H9 (cell line): ENCODE data around the gene ZNF608. TPM values are rescaled to one million over a fixed set of nuclear protein-coding genes. Genes with fewer than 3 reads are reported as not detected.

ENCODE experiments used
- DNase-seq: peaks from one replicate; pipeline ENCODE4 v3.0.0-alpha.2; 2017
- H2AFZ ChIP-seq: one replicate; pipeline ENCODE4 v1.6.1; 2013; ENCODE audit warnings: mild to moderate bottlenecking, low read length, control low read depth, moderate library complexity
- H2AK5ac ChIP-seq: 2 replicates; pipeline ENCODE4 v1.6.1; 2013; ENCODE audit warnings: low read length, control low read depth, mixed read lengths; ENCODE audit not compliant: insufficient read length
- H2BK120ac ChIP-seq: one replicate; pipeline ENCODE4 v1.6.1; 2013; ENCODE audit warnings: low read depth, mild to moderate bottlenecking, low read length, control low read depth, inconsistent platforms; ENCODE audit not compliant: poor library complexity, severe bottlenecking
- H2BK12ac ChIP-seq: 2 replicates; pipeline ENCODE4 v1.6.1; 2013; ENCODE audit warnings: low read length, control low read depth, mixed read lengths, low read depth; ENCODE audit not compliant: insufficient read length
- H2BK15ac ChIP-seq: 2 replicates; pipeline ENCODE4 v1.6.1; 2013; ENCODE audit warnings: low read depth, low read length, control low read depth
- H2BK20ac ChIP-seq: one replicate; pipeline ENCODE4 v1.6.1; 2013; ENCODE audit warnings: low read depth, mild to moderate bottlenecking, low read length, control low read depth, inconsistent platforms; ENCODE audit not compliant: poor library complexity, severe bottlenecking
- H2BK5ac ChIP-seq: 2 replicates; pipeline ENCODE4 v1.6.1; 2013; ENCODE audit warnings: low read length, control low read depth, mixed read lengths; ENCODE audit not compliant: insufficient read length
- H3K14ac ChIP-seq: 2 replicates; pipeline ENCODE4 v1.6.1; 2013; ENCODE audit warnings: low read length, control low read depth; ENCODE audit not compliant: insufficient read depth
- H3K18ac ChIP-seq: 2 replicates; pipeline ENCODE4 v1.6.1; 2013; ENCODE audit warnings: low read depth, mild to moderate bottlenecking, mixed read lengths, low read length, control low read depth; ENCODE audit not compliant: insufficient read length
- H3K23ac ChIP-seq: 2 replicates; pipeline ENCODE4 v1.6.1; 2013; ENCODE audit warnings: low read length, control low read depth, mixed read lengths, low read depth; ENCODE audit not compliant: insufficient read length
- H3K23me2 ChIP-seq: 2 replicates; pipeline ENCODE4 v1.6.1; 2013; ENCODE audit warnings: low read depth, mild to moderate bottlenecking, mixed read lengths, low read length, control low read depth; ENCODE audit not compliant: insufficient read length, poor library complexity, severe bottlenecking
- H3K27ac ChIP-seq: 2 replicates; pipeline ENCODE4 v1.5.1; 2013; ENCODE audit warnings: low read length, control low read depth, mixed read lengths, low read depth; ENCODE audit not compliant: insufficient read length
- H3K27me3 ChIP-seq: 2 replicates; pipeline ENCODE4 v1.6.1; 2013; ENCODE audit warnings: low read length, control low read depth, inconsistent platforms; ENCODE audit not compliant: insufficient read depth
- H3K4ac ChIP-seq: 2 replicates; pipeline ENCODE4 v1.6.1; 2013; ENCODE audit warnings: low read depth, mild to moderate bottlenecking, control low read depth, inconsistent platforms, low read length, moderate library complexity
- H3K4me1 ChIP-seq: 2 replicates; pipeline ENCODE4 v1.6.1; 2013; ENCODE audit warnings: low read length, control low read depth, inconsistent platforms; ENCODE audit not compliant: insufficient read depth
- H3K4me2 ChIP-seq: 2 replicates; pipeline ENCODE4 v1.6.1; 2013; ENCODE audit warnings: low read length, control low read depth, mixed read lengths; ENCODE audit not compliant: insufficient read length, insufficient read depth
- H3K56ac ChIP-seq: 2 replicates; pipeline ENCODE4 v1.6.1; 2013; ENCODE audit warnings: low read depth, mild to moderate bottlenecking, mixed read lengths, low read length, control low read depth; ENCODE audit not compliant: insufficient read length
- H3K79me1 ChIP-seq: 2 replicates; pipeline ENCODE4 v1.6.1; 2013; ENCODE audit warnings: low read depth, mild to moderate bottlenecking, moderate library complexity, low read length, control low read depth, inconsistent platforms; ENCODE audit not compliant: insufficient read depth, poor library complexity, severe bottlenecking
- H3K79me2 ChIP-seq: 2 replicates; pipeline ENCODE4 v1.6.1; 2013; ENCODE audit warnings: low read length, control low read depth, inconsistent platforms; ENCODE audit not compliant: insufficient read depth
- H3K9ac ChIP-seq: 2 replicates; pipeline ENCODE4 v1.6.1; 2013; ENCODE audit warnings: low read length, control low read depth, mixed read lengths; ENCODE audit not compliant: insufficient read length; ENCODE audit errors: extremely low read depth
- H3K9me3 ChIP-seq: one replicate; pipeline ENCODE4 v1.6.1; 2013; ENCODE audit warnings: low read depth, low read length, inconsistent platforms; ENCODE audit not compliant: control insufficient read depth
- H3T11ph ChIP-seq: one replicate; pipeline ENCODE4 v1.6.1; 2013; ENCODE audit warnings: mild to moderate bottlenecking, low read length, control low read depth, inconsistent platforms
- H4K20me1 ChIP-seq: one replicate; pipeline ENCODE4 v1.6.1; 2013; ENCODE audit not compliant: control insufficient read depth, insufficient read length, insufficient read depth
- H4K5ac ChIP-seq: 2 replicates; pipeline ENCODE4 v1.6.1; 2013; ENCODE audit warnings: low read depth, mild to moderate bottlenecking, mixed read lengths, low read length, control low read depth; ENCODE audit not compliant: insufficient read length
- H4K8ac ChIP-seq: replicated peaks from 2 replicates; pipeline ENCODE4 v1.6.1; 2013; ENCODE audit warnings: low read length, control low read depth, mixed read lengths, low read depth; ENCODE audit not compliant: insufficient read length
- H4K91ac ChIP-seq: 2 replicates; pipeline ENCODE4 v1.6.1; 2013; ENCODE audit warnings: low read depth, mild to moderate bottlenecking, moderate library complexity, mixed read lengths, low read length, control low read depth; ENCODE audit not compliant: insufficient read length
- H3K27ac Mint-ChIP-seq, 3 experiments: 2 replicates in 2 of 3; 3 replicates in 1 of 3; pipeline ENCODE4 v1.8.0; 2020 to 2021; ENCODE audit warnings: mixed read lengths in 3 of 3, mild to moderate bottlenecking in 1 of 3, moderate library complexity in 1 of 3
- H3K27me3 Mint-ChIP-seq: 2 replicates; pipeline ENCODE4 v1.8.0; 2021; ENCODE audit warnings: low read depth, mild to moderate bottlenecking, moderate library complexity, mixed read lengths
- H3K36me3 Mint-ChIP-seq, 3 experiments: 2 replicates in 2 of 3; 3 replicates in 1 of 3; pipeline ENCODE4 v1.8.0; 2020 to 2021; ENCODE audit warnings: low read depth in 3 of 3, mixed read lengths in 3 of 3; ENCODE audit not compliant: insufficient read depth in 1 of 3
- H3K4me1 Mint-ChIP-seq, 2 experiments: 2 replicates each; pipeline ENCODE4 v1.8.0; 2020; ENCODE audit warnings: mixed read lengths in 2 of 2
- H3K4me3 Mint-ChIP-seq, 2 experiments: 2 replicates in 1 of 2; 3 replicates in 1 of 2; pipeline ENCODE4 v1.8.0; 2020 to 2021; ENCODE audit warnings: mild to moderate bottlenecking in 2 of 2, mixed read lengths in 2 of 2, moderate library complexity in 1 of 2
- H3K9me3 Mint-ChIP-seq, 2 experiments: 2 replicates in 1 of 2; 3 replicates in 1 of 2; pipeline ENCODE4 v1.8.0; 2020; ENCODE audit warnings: mild to moderate bottlenecking in 2 of 2, mixed read lengths in 2 of 2, moderate library complexity in 1 of 2
- CTCF ChIP-seq: fragments of 200-600 bp; sonication (generic); conservative IDR thresholded peaks from 3 replicates; pipeline ENCODE4 v1.8.0; 2021; ENCODE audit warnings: antibody characterized with exemption, mild to moderate bottlenecking
- WGBS: extraction: QIAGEN DNeasy Blood & Tissue Kit; methylation state at CpG from one replicate; pipeline ENCODE4 v1.1.7; 2013; ENCODE audit warnings: missing lambda C conversion rate, low lambda C conversion rate, mixed read lengths; ENCODE audit not compliant: insufficient read length; ENCODE audit errors: extremely low coverage; 5-methylcytosine and 5-hydroxymethylcytosine counted together
- total RNA-seq: library from RNA; stranded (reverse); gene quantifications from 2 replicates; pipeline ENCODE4 v1.2.1, GENCODE V29; 2021

The ZNF608 gene
- total RNA-seq, 1 experiment from 2014 or later, result 67.0 TPM

DNA sequence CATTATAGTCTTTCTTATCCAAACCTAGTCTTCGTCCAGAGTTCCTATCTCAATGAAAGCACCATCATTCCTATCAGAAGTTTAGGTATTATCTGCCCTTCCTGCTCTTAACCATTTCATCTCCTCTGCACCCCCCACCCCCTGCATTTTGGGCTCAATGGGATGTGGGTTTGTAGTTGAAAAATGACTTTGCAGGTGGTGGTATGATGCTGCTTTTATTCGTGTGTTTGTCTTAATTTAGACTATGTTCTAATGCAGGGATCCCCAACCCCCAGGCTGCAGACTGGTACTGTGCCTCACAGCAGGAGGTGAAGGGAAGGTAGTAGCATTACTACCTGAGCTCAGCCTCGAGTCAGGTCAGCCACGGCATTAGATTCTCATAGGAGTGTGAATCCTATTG lies 49.4 kb upstream of the ZNF608 start:
- no peak overlapping the region for H4K8ac ChIP-seq
- no peak overlapping the region; a peak in 1 of 7 replicates for H3K27ac Mint-ChIP-seq
- no peaks in the 10 kb centered on the region for H3K27me3 Mint-ChIP-seq
- no peak overlapping the region for H2BK120ac ChIP-seq
- no peak overlapping the region for H3K14ac ChIP-seq
- H3K56ac ChIP-seq, result no peak overlapping the region
- no peak overlapping the region for H3K4ac ChIP-seq
- peaks cover 3% of the 10 kb centered on the region; the same call in 1 of the 2 replicates for H3K4me1 ChIP-seq
- H2BK5ac ChIP-seq, result no peak overlapping the region
- peaks cover 7 to 11% of the 10 kb centered on the region in 2 experiments for H3K4me1 Mint-ChIP-seq
- H4K5ac ChIP-seq, result no peak overlapping the region
- H3T11ph ChIP-seq, result no peak overlapping the region
- H3K79me1 ChIP-seq, result no peaks in the 10 kb centered on the region
- H3K9me3 Mint-ChIP-seq, result no peaks in the 10 kb centered on the region; a peak in 1 of 5 replicates
- no peak overlapping the region for H3K9ac ChIP-seq
- H2AFZ ChIP-seq, result no peak overlapping the region
- H4K20me1 ChIP-seq, result no peaks in the 10 kb centered on the region
- no CpG with 5 or more reads among the region's 4 CpGs for WGBS
- no peak overlapping the region for H3K4me2 ChIP-seq
- H3K4me3 Mint-ChIP-seq, result no peak overlapping the region
- no peak for TF ChIP-seq CTCF
- DNase-seq, result no peak
- no peaks in the 10 kb centered on the region for H3K79me2 ChIP-seq
- H4K91ac ChIP-seq, result no peak overlapping the region
- no peak overlapping the region for H3K18ac ChIP-seq
- H3K36me3 Mint-ChIP-seq, result no peaks in the 10 kb centered on the region
- no peak overlapping the region for H2BK12ac ChIP-seq
- H2BK20ac ChIP-seq, result no peak overlapping the region
- H3K9me3 ChIP-seq, result no peaks in the 10 kb centered on the region
- no peak overlapping the region for H3K27ac ChIP-seq
- H3K23ac ChIP-seq, result no peak overlapping the region
- no peaks in the 10 kb centered on the region for H3K27me3 ChIP-seq
- H2BK15ac ChIP-seq, result no peak overlapping the region
- no peak overlapping the region for H2AK5ac ChIP-seq
- no peaks in the 10 kb centered on the region for H3K23me2 ChIP-seq
